HG02852 (cell line): ENCODE data around the gene PAM.

Experiments used
- ATAC-seq: cut with Tn5 transposase; IDR thresholded peaks from one replicate; pipeline ENCODE4 v1.9.1; 2021; ENCODE audit warnings: mild to moderate bottlenecking, moderate library complexity; ENCODE audit not compliant: unreplicated experiment

PAM gene

GRCh38 chr5:102856389-102856777 is 101.3 kb downstream of the PAM start:
- ATAC-seq, result no peak

DNA sequence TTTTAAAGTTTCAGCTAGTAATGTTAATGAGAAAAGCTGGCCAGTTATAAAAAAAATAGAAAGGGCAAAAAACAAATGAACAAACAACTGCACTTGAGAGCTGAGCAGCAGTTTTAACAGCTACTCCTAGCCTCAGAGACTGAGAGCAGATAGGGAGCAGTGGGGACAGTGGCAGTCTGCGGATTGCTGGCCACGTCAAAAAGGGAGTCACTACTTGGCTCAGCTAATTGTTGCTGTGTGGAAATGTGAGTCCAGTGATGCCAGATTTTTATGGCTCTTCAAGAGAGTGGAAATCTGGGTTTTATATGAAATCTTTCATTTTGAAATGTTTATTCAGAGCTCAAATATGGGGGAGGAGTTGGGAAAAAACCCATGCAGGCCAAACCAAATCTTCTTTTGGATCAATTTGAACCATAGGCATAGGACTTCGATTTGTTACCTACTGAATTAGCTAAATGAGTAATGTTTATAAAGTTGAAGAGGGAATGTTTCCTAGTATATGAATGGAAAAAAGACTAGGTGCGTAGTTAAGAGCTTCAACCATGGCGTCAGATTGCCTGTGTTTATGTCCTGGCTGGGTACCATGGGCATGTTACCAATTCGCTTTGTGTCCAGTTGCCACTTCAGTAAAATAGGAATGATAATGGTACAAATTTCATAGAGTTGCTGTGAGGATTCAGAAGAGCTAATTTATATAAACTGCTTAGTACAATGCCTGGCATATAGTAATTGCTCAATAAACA is 102.1 kb downstream of the PAM start:
- ATAC-seq, result no peak

DNA sequence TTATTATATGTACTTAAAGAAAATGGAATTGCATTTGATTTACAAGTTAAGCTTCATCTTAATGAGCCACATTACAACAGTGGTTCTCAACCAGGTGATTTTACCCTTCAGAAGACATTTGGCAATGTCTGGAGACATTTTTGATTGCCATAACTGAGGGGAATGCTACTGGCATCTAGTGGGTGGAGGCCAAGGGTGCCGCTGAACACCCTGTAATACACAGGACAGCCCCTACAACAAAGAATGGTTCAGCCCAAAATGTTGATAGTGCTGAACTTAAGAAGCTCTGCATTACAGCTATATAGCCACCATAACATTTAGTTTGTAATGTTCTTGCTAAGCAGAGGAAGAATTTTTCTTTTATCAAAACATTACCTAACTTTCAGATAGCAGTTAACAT is 103.1 kb downstream of the PAM start:
- ATAC-seq, result no peak

GRCh38 chr5:102858808-102859207 is 103.7 kb downstream of the PAM start:
- no peak for ATAC-seq

DNA sequence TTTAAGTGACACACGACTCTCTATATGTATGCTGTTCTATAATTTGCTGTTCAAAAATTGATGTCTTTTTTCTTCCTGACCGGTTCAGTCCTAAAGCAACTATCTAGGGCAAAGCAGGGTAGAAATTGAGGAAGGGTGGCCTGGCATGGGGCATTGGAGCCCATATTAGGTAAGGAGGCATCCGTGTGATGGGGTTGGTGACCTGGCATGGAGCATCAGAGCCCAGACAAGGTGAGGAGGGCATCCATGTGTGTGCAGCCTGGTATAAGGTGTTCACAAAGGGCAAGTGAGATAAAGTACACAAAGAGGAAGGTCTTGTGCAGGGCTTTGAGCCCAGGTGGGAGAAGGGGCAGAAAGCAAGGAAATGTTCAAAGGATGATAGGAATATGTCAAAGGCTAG is 104.9 kb downstream of the PAM start:
- no peak for ATAC-seq

GRCh38 chr5:102863058-102863457 is 108.0 kb downstream of the PAM start:
- ATAC-seq, result no peak

GRCh38 chr5:102863764-102864560 is 108.9 kb downstream of the PAM start:
- no peak for ATAC-seq

DNA sequence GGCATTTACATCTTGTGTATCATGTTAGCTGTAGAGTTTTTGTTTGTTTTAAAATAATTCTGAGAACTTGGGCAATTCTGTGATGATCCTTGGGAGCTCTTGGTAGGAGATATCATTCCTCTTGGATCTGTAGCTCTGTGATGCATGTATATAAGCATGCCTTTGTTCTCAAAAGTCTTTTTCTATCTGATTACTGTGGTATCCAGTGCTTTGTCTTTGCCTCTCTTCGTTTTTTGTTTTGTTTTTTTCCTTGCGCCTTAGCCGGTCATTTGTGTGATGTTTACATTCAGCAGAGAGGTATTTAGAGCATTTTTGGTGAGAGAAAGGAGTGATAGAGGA is 110.0 kb downstream of the PAM start:
- ATAC-seq, result no peak

- peak; percentile 80 for ATAC-seq
These were observed 110.6 kb downstream of the PAM start for GRCh38 chr5:102865510-102866236.

DNA sequence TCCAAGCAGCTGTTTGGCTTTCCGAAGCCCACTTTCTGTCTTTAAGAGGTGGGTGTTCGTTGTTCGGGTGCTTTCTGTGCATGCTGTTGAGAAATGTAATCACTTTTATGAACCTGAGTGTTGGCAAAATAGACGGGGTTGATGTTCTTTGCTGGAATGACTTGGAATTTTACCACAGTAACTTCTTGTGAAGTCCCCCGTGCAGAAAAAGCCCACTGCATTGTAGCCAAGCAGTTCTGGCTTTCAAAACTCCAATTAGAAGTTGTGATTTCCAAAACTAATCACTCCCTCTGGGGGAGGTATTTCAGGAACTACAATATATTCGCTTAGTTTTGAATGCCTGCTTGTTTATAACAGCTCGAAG is 111.1 kb downstream of the PAM start:
- ATAC-seq, result peak; percentile 34

DNA sequence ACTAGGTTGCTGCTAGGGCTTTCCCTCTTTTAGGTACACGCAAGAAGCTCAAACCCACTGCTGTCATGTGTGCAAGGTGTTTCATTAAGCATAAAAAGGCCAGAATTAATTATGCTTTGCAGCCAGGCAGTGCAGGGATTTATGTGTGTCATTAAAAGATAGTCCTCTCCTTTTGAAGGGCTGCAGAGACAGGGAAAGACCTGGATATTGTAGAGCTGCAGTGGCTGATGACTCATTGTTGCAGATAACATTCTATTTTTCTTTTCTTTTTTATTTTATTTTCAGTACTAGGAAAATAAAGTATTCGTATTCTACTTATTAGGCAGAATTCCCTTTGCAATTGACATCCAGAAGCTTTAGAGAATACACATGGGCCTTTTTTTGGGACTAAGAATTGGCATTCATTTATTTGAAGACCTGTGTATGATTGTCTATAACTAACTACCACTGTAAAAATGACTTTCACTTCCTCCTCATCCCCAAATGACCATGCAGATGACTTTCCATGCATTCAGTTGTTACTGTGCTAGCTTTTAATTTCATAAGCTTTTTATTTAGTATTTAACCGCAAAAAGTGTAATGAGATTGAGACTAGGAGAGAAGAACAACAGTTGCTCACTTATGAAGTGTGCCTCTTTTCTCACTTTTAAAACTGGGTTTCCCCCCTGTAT is 113.0 kb downstream of the PAM start:
- no peak for ATAC-seq

GRCh38 chr5:102869230-102869629 is 114.1 kb downstream of the PAM start:
- no peak for ATAC-seq

- no peak for ATAC-seq
These were observed 118.4 kb downstream of the PAM start for GRCh38 chr5:102873379-102873932.

GRCh38 chr5:102874054-102874453 is 118.9 kb downstream of the PAM start:
- no peak for ATAC-seq

DNA sequence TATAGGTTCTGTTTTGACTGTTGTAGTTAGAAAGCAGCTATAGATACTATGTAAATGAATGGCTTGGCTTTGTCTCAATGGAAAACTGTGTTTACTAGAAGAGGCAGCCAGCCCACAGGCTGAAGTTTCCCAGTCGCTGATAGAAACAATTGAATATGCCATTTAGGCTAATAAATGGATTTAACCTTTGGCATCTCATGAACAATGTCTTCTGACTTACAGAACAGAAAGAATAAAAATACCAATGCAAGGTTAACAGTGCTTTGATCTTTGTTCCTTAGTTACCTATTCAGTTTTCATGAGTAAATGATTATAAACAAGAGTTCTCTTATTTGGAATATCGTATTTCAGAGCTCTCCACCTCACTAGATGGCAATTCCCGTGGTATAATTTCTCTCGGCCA is 120.6 kb downstream of the PAM start:
- ATAC-seq, result no peak

- no peak for ATAC-seq
These were observed 121.5 kb downstream of the PAM start for GRCh38 chr5:102876610-102877009.

- ATAC-seq, result no peak
These were observed 124.6 kb downstream of the PAM start for GRCh38 chr5:102879741-102880140.

- ATAC-seq, result no peak
These were observed 131.5 kb downstream of the PAM start for GRCh38 chr5:102886586-102886985.

- no peak for ATAC-seq
These were observed 133.4 kb downstream of the PAM start for GRCh38 chr5:102888483-102888882.

- no peak for ATAC-seq
These were observed 133.9 kb downstream of the PAM start for GRCh38 chr5:102889033-102889432.

GRCh38 chr5:102890133-102890532 is 135.0 kb downstream of the PAM start:
- no peak for ATAC-seq
